ENCODE data around the gene DENND1C. TPM values are rescaled to one million over a fixed set of nuclear protein-coding genes. Genes with fewer than 3 reads are reported as not detected.

The DENND1C gene
- total and polyA plus RNA-seq, 2 experiments from 2014 or later, result 3.1 to 6.1 TPM

DNA sequence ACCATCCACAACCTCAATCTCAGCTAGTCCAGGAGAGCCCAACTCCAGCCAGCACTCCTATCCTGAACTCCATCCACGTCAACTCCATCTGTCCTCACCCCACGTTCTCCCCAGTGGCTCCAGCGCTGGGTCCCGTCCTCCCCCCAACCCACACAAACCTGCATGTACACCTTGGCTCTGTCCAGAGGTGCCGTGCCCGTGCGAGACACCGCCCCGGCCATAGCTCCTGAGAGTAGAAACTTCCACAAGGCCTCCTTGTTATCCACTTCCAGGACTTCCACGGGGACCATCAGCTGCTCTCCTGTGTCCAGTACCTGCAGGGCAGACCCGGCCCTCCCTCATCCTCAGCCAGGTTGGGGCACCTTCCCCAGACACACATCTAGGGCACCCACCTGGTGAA, 49.7 kb downstream of the DENND1C start:
- ATAC-seq (no peak), DNase-seq (ENCODE audit: low spot score) (no peak)
- H3K27me3 ChIP-seq (ENCODE audit: insufficient read depth), result no peaks in the 10 kb centered on the region
- H3K4me2 ChIP-seq, result no peak overlapping the region
- Mint-ChIP-seq H3K36me3 (ENCODE audit: low read depth) (no peaks in the 10 kb centered on the region), H3K27ac (no peak overlapping the region), H3K9me3 (no peaks in the 10 kb centered on the region; the same call in 2 of the 3 replicates), H3K4me3 (no peak overlapping the region), H3K27me3 (ENCODE audit: insufficient read depth, low read depth, poor library complexity) (peaks cover 3% of the 10 kb centered on the region), H3K4me1 (no peaks in the 10 kb centered on the region)
- TF ChIP-seq, protein P1, sequence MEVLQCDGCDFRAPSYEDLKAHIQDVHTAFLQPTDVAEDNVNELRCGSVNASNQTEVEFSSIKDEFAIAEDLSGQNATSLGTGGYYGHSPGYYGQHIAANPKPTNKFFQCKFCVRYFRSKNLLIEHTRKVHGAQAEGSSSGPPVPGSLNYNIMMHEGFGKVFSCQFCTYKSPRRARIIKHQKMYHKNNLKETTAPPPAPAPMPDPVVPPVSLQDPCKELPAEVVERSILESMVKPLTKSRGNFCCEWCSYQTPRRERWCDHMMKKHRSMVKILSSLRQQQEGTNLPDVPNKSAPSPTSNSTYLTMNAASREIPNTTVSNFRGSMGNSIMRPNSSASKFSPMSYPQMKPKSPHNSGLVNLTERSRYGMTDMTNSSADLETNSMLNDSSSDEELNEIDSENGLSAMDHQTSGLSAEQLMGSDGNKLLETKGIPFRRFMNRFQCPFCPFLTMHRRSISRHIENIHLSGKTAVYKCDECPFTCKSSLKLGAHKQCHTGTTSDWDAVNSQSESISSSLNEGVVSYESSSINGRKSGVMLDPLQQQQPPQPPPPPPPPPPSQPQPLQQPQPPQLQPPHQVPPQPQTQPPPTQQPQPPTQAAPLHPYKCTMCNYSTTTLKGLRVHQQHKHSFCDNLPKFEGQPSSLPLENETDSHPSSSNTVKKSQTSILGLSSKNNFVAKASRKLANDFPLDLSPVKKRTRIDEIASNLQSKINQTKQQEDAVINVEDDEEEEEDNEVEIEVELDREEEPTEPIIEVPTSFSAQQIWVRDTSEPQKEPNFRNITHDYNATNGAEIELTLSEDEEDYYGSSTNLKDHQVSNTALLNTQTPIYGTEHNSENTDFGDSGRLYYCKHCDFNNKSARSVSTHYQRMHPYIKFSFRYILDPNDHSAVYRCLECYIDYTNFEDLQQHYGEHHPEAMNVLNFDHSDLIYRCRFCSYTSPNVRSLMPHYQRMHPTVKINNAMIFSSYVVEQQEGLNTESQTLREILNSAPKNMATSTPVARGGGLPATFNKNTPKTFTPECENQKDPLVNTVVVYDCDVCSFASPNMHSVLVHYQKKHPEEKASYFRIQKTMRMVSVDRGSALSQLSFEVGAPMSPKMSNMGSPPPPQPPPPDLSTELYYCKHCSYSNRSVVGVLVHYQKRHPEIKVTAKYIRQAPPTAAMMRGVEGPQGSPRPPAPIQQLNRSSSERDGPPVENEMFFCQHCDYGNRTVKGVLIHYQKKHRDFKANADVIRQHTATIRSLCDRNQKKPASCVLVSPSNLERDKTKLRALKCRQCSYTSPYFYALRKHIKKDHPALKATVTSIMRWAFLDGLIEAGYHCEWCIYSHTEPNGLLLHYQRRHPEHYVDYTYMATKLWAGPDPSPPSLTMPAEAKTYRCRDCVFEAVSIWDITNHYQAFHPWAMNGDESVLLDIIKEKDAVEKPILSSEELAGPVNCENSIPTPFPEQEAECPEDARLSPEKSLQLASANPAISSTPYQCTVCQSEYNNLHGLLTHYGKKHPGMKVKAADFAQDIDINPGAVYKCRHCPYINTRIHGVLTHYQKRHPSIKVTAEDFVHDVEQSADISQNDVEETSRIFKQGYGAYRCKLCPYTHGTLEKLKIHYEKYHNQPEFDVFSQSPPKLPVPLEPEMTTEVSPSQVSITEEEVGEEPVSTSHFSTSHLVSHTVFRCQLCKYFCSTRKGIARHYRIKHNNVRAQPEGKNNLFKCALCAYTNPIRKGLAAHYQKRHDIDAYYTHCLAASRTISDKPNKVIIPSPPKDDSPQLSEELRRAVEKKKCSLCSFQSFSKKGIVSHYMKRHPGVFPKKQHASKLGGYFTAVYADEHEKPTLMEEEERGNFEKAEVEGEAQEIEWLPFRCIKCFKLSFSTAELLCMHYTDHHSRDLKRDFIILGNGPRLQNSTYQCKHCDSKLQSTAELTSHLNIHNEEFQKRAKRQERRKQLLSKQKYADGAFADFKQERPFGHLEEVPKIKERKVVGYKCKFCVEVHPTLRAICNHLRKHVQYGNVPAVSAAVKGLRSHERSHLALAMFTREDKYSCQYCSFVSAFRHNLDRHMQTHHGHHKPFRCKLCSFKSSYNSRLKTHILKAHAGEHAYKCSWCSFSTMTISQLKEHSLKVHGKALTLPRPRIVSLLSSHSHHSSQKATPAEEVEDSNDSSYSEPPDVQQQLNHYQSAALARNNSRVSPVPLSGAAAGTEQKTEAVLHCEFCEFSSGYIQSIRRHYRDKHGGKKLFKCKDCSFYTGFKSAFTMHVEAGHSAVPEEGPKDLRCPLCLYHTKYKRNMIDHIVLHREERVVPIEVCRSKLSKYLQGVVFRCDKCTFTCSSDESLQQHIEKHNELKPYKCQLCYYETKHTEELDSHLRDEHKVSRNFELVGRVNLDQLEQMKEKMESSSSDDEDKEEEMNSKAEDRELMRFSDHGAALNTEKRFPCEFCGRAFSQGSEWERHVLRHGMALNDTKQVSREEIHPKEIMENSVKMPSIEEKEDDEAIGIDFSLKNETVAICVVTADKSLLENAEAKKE (CRISPR knock-in tag; IDR thresholded peaks at IDR 0.05), result no peak
- no peak for TF ChIP-seq ZNF114 (CRISPR knock-in tag; IDR thresholded peaks at IDR 0.05)
- no peak for TF ChIP-seq NANOG (IDR thresholded peaks at IDR 0.05; ENCODE audit: borderline replicate concordance)
- TF ChIP-seq, protein P2, sequence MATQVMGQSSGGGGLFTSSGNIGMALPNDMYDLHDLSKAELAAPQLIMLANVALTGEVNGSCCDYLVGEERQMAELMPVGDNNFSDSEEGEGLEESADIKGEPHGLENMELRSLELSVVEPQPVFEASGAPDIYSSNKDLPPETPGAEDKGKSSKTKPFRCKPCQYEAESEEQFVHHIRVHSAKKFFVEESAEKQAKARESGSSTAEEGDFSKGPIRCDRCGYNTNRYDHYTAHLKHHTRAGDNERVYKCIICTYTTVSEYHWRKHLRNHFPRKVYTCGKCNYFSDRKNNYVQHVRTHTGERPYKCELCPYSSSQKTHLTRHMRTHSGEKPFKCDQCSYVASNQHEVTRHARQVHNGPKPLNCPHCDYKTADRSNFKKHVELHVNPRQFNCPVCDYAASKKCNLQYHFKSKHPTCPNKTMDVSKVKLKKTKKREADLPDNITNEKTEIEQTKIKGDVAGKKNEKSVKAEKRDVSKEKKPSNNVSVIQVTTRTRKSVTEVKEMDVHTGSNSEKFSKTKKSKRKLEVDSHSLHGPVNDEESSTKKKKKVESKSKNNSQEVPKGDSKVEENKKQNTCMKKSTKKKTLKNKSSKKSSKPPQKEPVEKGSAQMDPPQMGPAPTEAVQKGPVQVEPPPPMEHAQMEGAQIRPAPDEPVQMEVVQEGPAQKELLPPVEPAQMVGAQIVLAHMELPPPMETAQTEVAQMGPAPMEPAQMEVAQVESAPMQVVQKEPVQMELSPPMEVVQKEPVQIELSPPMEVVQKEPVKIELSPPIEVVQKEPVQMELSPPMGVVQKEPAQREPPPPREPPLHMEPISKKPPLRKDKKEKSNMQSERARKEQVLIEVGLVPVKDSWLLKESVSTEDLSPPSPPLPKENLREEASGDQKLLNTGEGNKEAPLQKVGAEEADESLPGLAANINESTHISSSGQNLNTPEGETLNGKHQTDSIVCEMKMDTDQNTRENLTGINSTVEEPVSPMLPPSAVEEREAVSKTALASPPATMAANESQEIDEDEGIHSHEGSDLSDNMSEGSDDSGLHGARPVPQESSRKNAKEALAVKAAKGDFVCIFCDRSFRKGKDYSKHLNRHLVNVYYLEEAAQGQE (IDR thresholded peaks at IDR 0.05; ENCODE audit: unreplicated experiment), result no peak
- no peak for TF ChIP-seq ZNF331 (CRISPR knock-in tag; IDR thresholded peaks at IDR 0.05; ENCODE audit: low read depth)
- TF ChIP-seq, protein P3, sequence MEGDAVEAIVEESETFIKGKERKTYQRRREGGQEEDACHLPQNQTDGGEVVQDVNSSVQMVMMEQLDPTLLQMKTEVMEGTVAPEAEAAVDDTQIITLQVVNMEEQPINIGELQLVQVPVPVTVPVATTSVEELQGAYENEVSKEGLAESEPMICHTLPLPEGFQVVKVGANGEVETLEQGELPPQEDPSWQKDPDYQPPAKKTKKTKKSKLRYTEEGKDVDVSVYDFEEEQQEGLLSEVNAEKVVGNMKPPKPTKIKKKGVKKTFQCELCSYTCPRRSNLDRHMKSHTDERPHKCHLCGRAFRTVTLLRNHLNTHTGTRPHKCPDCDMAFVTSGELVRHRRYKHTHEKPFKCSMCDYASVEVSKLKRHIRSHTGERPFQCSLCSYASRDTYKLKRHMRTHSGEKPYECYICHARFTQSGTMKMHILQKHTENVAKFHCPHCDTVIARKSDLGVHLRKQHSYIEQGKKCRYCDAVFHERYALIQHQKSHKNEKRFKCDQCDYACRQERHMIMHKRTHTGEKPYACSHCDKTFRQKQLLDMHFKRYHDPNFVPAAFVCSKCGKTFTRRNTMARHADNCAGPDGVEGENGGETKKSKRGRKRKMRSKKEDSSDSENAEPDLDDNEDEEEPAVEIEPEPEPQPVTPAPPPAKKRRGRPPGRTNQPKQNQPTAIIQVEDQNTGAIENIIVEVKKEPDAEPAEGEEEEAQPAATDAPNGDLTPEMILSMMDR (conservative IDR thresholded peaks at IDR 0.05; ENCODE audit: low read depth in 2 of 2), result no peak
- no peak for TF ChIP-seq EZH2 (IDR thresholded peaks at IDR 0.05; ENCODE audit: low read depth, unreplicated experiment)
- TF ChIP-seq CREB1 (CRISPR knock-in tag; IDR thresholded peaks at IDR 0.05; ENCODE audit: low read depth), result no peak
- TF ChIP-seq JUNB (IDR thresholded peaks at IDR 0.05; ENCODE audit: unreplicated experiment), result no peak
- TF ChIP-seq, protein P4, sequence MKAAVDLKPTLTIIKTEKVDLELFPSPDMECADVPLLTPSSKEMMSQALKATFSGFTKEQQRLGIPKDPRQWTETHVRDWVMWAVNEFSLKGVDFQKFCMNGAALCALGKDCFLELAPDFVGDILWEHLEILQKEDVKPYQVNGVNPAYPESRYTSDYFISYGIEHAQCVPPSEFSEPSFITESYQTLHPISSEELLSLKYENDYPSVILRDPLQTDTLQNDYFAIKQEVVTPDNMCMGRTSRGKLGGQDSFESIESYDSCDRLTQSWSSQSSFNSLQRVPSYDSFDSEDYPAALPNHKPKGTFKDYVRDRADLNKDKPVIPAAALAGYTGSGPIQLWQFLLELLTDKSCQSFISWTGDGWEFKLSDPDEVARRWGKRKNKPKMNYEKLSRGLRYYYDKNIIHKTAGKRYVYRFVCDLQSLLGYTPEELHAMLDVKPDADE (IDR thresholded peaks at IDR 0.05), result no peak
- TF ChIP-seq POLR2AphosphoS5 (IDR thresholded peaks at IDR 0.05; ENCODE audit: low read depth), result no peak
- TF ChIP-seq STAT1 (IDR thresholded peaks at IDR 0.05; ENCODE audit: unreplicated experiment), result no peak
- no peak for TF ChIP-seq EZH2phosphoT487 (IDR thresholded peaks at IDR 0.05; ENCODE audit: unreplicated experiment)
- H4K20me1 ChIP-seq (replicated peaks; ENCODE audit: insufficient read depth), result no peaks in the 10 kb centered on the region
- no peaks in the 10 kb centered on the region for H3F3A ChIP-seq (replicated peaks; ENCODE audit: low read depth)
- no peak overlapping the region for H2AFZ ChIP-seq
- H3K4me3 ChIP-seq, result no peak overlapping the region
- H3K4me1 ChIP-seq (ENCODE audit: insufficient read depth), result no peaks in the 10 kb centered on the region
- no peak overlapping the region for H3K27ac ChIP-seq (ENCODE audit: low read depth)
- no peaks in the 10 kb centered on the region for H3K9me2 ChIP-seq (ENCODE audit: insufficient read depth)
- no peaks in the 10 kb centered on the region for H3K36me3 ChIP-seq (ENCODE audit: insufficient read depth)
- H3K79me2 ChIP-seq (replicated peaks; ENCODE audit: insufficient read depth), result no peaks in the 10 kb centered on the region
